WTC11 (cell line): ENCODE data around the gene ZCCHC14. TPM values are rescaled to one million over a fixed set of nuclear protein-coding genes. Genes with fewer than 3 reads are reported as not detected.

Experiments used
- ATAC-seq: fragments of 200-7000 bp; cut with Tn5 transposase; 2 replicates; pipeline ENCODE4 v1.10.0; 2021; ENCODE audit warnings: mild to moderate bottlenecking, moderate library complexity
- CTCF ChIA-PET: fragments of 300-600 bp; sonication (Branson Sonifier 250); formaldehyde crosslinking; loops from one replicate; lab custom pipeline; 2021; ENCODE audit warnings: antibody characterized with exemption; lab: Charles Lee
- POLR2A ChIA-PET: fragments of 350-600 bp; sonication (Branson Sonifier 250); formaldehyde crosslinking; loops from one replicate; lab custom pipeline; 2021; ENCODE audit warnings: antibody characterized with exemption; lab: Charles Lee
- DNase-seq: peaks from one replicate; pipeline ENCODE4 v3.0.0; 2021; ENCODE audit warnings: low spot score
- H3K27ac Mint-ChIP-seq: 2 replicates; pipeline ENCODE4 v1.8.0; 2021; ENCODE audit warnings: mixed read lengths
- H3K27me3 Mint-ChIP-seq: 2 replicates; pipeline ENCODE4 v1.8.0; 2021; ENCODE audit warnings: low read depth, mild to moderate bottlenecking, moderate library complexity, mixed read lengths
- H3K36me3 Mint-ChIP-seq: 2 replicates; pipeline ENCODE4 v1.8.0; 2021; ENCODE audit warnings: mixed read lengths
- H3K4me1 Mint-ChIP-seq: 2 replicates; pipeline ENCODE4 v1.8.0; 2022; ENCODE audit warnings: mixed read lengths
- H3K4me3 Mint-ChIP-seq: 2 replicates; pipeline ENCODE4 v1.8.0; 2021; ENCODE audit warnings: mild to moderate bottlenecking, moderate library complexity, mixed read lengths
- H3K9me3 Mint-ChIP-seq: 2 replicates; pipeline ENCODE4 v1.8.0; 2021; ENCODE audit warnings: mixed read lengths
- ESRRA ChIP-seq: sonication (generic); formaldehyde crosslinking; IDR thresholded peaks from 2 replicates; pipeline ENCODE4 v1.8.1; 2022; ENCODE audit warnings: mild to moderate bottlenecking, missing genetic modification reagents, borderline replicate concordance
- FOXK1 ChIP-seq: sonication (generic); formaldehyde crosslinking; IDR thresholded peaks from 2 replicates; pipeline ENCODE4 v1.8.0; 2022; ENCODE audit warnings: mild to moderate bottlenecking, moderate library complexity, missing genetic modification reagents
- GRHL2 ChIP-seq: fragments of 250-450 bp; sonication (Bioruptor Pico); IDR thresholded peaks from 2 replicates; pipeline ENCODE4 v1.8.0; 2022; ENCODE audit warnings: mild to moderate bottlenecking, moderate library complexity; ENCODE audit not compliant: insufficient replicate concordance, severe bottlenecking
- NFE2L1 ChIP-seq: sonication (generic); formaldehyde crosslinking; IDR thresholded peaks from 2 replicates; pipeline ENCODE4 v1.8.1; 2023; ENCODE audit warnings: missing genetic modification reagents
- NR1H2 ChIP-seq: sonication (generic); formaldehyde crosslinking; IDR thresholded peaks from 2 replicates; pipeline ENCODE4 v1.9.0; 2021; ENCODE audit warnings: mild to moderate bottlenecking, moderate library complexity, missing genetic modification reagents
- NR3C1 ChIP-seq: sonication (generic); formaldehyde crosslinking; conservative IDR thresholded peaks from 2 replicates; pipeline ENCODE4 v1.8.1; 2023; ENCODE audit warnings: low read depth, mild to moderate bottlenecking, missing genetic modification reagents
- SMAD3 ChIP-seq: sonication (generic); formaldehyde crosslinking; IDR thresholded peaks from 2 replicates; pipeline ENCODE4 v1.8.0; 2022; ENCODE audit warnings: missing genetic modification reagents, mild to moderate bottlenecking, borderline replicate concordance
- SOX15 ChIP-seq: fragments of 250-450 bp; sonication (Bioruptor Pico); IDR thresholded peaks from 2 replicates; pipeline ENCODE4 v1.9.0; 2021; ENCODE audit warnings: mild to moderate bottlenecking
- TEAD1 ChIP-seq: sonication (generic); formaldehyde crosslinking; IDR thresholded peaks from 2 replicates; pipeline ENCODE4 v1.8.0; 2022; ENCODE audit warnings: mild to moderate bottlenecking, missing genetic modification reagents
- ZNF396 ChIP-seq: fragments of 250-450 bp; sonication (Bioruptor Pico); IDR thresholded peaks from 2 replicates; pipeline ENCODE4 v1.8.0; 2021; ENCODE audit warnings: mild to moderate bottlenecking, moderate library complexity, borderline replicate concordance
- ZNF416 ChIP-seq: fragments of 250-450 bp; sonication (Bioruptor Pico); IDR thresholded peaks from 2 replicates; pipeline ENCODE4 v1.9.0; 2021; ENCODE audit warnings: mild to moderate bottlenecking, inconsistent platforms
- total RNA-seq: library from RNA; stranded (reverse); gene quantifications from 3 replicates; pipeline ENCODE4 v1.2.3, GENCODE V29; 2021
- TF ChIP-seq, protein P1 (sequence below): fragments of 250-450 bp; sonication (Bioruptor Pico); IDR thresholded peaks from 2 replicates; pipeline ENCODE4 v1.9.0; 2021; ENCODE audit warnings: mild to moderate bottlenecking, borderline replicate concordance
- TF ChIP-seq, protein P2 (sequence below): sonication (generic); formaldehyde crosslinking; IDR thresholded peaks from 2 replicates; pipeline ENCODE4 v1.8.1; 2023; ENCODE audit warnings: mild to moderate bottlenecking, moderate library complexity, missing genetic modification reagents
- TF ChIP-seq, protein P3 (sequence below): sonication (generic); formaldehyde crosslinking; IDR thresholded peaks from 2 replicates; pipeline ENCODE4 v1.8.0; 2023; ENCODE audit warnings: mild to moderate bottlenecking, missing genetic modification reagents
- TF ChIP-seq, protein P4 (sequence below): sonication (generic); formaldehyde crosslinking; IDR thresholded peaks from 2 replicates; pipeline ENCODE4 v1.8.1; 2023; ENCODE audit warnings: mild to moderate bottlenecking, missing genetic modification reagents
- TF ChIP-seq, protein P5 (sequence below): sonication (generic); formaldehyde crosslinking; conservative IDR thresholded peaks from 2 replicates; pipeline ENCODE4 v1.8.1; 2022; ENCODE audit warnings: mild to moderate bottlenecking, missing genetic modification reagents

Gene ZCCHC14
- total RNA-seq, 1 experiment from 2014 or later: 33.8 TPM

DNA sequence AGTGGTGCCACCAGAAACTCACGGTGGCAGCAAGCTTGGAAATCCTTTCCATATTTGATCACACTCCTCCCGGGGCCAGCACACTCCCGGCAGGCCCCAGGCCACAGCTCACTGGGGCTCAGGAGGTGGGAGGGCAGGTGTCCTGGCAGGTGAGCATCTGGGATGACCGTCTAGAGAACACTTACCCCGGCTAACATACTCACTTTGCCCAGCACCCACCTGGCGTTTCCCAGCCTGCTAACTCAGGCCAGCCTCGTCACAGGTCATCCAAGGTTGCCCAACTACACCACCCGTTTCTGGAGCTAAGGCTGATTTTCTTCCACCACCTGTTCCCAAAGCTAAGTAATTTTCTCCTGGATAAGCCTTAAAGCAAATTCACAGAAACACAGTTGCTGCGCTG lies 134.1 kb downstream of the ZCCHC14 start:
- POLR2A ChIA-PET: no interaction called here
- no peak for ATAC-seq
- no peak overlapping the region for H3K4me3 Mint-ChIP-seq

DNA sequence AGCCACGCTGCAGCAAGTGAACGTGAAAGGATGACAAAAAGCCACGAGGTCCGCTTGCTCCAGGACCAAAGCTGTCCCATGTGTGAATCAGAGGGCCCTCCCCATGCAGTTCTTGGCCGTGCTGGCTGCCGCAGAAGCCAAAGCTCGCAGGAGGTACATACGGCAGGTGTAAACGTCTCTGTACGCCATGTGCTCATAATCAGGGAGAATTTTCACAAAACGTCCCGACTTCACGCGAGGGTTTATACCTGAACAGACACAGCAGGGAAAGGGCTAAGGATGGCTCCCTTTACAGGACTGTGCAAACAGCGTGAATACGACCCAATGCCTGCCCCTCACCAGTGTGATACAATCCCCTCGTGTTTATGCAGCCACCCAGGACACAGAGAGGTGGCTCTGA lies 134.6 kb downstream of the ZCCHC14 start:
- Mint-ChIP-seq H3K27ac (0 out of 2 replicates have a peak overlapping the region, but pooled peaks have one; percentile 29), H3K27me3 (no peaks in the 10 kb centered on the region)
- POLR2A ChIA-PET: no interaction called here
- TF ChIP-seq GRHL2 (no peak), NR1H2 (no peak), TEAD1 (CRISPR knock-in tag) (no peak)
- TF ChIP-seq, protein P1, sequence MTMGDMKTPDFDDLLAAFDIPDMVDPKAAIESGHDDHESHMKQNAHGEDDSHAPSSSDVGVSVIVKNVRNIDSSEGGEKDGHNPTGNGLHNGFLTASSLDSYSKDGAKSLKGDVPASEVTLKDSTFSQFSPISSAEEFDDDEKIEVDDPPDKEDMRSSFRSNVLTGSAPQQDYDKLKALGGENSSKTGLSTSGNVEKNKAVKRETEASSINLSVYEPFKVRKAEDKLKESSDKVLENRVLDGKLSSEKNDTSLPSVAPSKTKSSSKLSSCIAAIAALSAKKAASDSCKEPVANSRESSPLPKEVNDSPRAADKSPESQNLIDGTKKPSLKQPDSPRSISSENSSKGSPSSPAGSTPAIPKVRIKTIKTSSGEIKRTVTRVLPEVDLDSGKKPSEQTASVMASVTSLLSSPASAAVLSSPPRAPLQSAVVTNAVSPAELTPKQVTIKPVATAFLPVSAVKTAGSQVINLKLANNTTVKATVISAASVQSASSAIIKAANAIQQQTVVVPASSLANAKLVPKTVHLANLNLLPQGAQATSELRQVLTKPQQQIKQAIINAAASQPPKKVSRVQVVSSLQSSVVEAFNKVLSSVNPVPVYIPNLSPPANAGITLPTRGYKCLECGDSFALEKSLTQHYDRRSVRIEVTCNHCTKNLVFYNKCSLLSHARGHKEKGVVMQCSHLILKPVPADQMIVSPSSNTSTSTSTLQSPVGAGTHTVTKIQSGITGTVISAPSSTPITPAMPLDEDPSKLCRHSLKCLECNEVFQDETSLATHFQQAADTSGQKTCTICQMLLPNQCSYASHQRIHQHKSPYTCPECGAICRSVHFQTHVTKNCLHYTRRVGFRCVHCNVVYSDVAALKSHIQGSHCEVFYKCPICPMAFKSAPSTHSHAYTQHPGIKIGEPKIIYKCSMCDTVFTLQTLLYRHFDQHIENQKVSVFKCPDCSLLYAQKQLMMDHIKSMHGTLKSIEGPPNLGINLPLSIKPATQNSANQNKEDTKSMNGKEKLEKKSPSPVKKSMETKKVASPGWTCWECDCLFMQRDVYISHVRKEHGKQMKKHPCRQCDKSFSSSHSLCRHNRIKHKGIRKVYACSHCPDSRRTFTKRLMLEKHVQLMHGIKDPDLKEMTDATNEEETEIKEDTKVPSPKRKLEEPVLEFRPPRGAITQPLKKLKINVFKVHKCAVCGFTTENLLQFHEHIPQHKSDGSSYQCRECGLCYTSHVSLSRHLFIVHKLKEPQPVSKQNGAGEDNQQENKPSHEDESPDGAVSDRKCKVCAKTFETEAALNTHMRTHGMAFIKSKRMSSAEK: no peak
- TF ChIP-seq, protein P2, sequence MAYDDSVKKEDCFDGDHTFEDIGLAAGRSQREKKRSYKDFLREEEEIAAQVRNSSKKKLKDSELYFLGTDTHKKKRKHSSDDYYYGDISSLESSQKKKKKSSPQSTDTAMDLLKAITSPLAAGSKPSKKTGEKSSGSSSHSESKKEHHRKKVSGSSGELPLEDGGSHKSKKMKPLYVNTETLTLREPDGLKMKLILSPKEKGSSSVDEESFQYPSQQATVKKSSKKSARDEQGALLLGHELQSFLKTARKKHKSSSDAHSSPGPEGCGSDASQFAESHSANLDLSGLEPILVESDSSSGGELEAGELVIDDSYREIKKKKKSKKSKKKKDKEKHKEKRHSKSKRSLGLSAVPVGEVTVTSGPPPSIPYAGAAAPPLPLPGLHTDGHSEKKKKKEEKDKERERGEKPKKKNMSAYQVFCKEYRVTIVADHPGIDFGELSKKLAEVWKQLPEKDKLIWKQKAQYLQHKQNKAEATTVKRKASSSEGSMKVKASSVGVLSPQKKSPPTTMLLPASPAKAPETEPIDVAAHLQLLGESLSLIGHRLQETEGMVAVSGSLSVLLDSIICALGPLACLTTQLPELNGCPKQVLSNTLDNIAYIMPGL (CRISPR knock-in tag): no peak
- TF ChIP-seq, protein P3, sequence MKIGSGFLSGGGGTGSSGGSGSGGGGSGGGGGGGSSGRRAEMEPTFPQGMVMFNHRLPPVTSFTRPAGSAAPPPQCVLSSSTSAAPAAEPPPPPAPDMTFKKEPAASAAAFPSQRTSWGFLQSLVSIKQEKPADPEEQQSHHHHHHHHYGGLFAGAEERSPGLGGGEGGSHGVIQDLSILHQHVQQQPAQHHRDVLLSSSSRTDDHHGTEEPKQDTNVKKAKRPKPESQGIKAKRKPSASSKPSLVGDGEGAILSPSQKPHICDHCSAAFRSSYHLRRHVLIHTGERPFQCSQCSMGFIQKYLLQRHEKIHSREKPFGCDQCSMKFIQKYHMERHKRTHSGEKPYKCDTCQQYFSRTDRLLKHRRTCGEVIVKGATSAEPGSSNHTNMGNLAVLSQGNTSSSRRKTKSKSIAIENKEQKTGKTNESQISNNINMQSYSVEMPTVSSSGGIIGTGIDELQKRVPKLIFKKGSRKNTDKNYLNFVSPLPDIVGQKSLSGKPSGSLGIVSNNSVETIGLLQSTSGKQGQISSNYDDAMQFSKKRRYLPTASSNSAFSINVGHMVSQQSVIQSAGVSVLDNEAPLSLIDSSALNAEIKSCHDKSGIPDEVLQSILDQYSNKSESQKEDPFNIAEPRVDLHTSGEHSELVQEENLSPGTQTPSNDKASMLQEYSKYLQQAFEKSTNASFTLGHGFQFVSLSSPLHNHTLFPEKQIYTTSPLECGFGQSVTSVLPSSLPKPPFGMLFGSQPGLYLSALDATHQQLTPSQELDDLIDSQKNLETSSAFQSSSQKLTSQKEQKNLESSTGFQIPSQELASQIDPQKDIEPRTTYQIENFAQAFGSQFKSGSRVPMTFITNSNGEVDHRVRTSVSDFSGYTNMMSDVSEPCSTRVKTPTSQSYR: no peak
- TF ChIP-seq, protein P4, sequence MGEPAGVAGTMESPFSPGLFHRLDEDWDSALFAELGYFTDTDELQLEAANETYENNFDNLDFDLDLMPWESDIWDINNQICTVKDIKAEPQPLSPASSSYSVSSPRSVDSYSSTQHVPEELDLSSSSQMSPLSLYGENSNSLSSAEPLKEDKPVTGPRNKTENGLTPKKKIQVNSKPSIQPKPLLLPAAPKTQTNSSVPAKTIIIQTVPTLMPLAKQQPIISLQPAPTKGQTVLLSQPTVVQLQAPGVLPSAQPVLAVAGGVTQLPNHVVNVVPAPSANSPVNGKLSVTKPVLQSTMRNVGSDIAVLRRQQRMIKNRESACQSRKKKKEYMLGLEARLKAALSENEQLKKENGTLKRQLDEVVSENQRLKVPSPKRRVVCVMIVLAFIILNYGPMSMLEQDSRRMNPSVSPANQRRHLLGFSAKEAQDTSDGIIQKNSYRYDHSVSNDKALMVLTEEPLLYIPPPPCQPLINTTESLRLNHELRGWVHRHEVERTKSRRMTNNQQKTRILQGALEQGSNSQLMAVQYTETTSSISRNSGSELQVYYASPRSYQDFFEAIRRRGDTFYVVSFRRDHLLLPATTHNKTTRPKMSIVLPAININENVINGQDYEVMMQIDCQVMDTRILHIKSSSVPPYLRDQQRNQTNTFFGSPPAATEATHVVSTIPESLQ (CRISPR knock-in tag): no peak

More for the DNA sequence above, 134.1 kb downstream of the ZCCHC14 start:
- TF ChIP-seq SOX15 (CRISPR knock-in tag) (no peak), ZNF416 (CRISPR knock-in tag) (no peak), ESRRA (CRISPR knock-in tag) (no peak), ZNF396 (CRISPR knock-in tag) (no peak), NFE2L1 (CRISPR knock-in tag) (no peak), FOXK1 (no peak), SMAD3 (no peak), NR3C1 (CRISPR knock-in tag) (no peak)
- TF ChIP-seq, protein P5, sequence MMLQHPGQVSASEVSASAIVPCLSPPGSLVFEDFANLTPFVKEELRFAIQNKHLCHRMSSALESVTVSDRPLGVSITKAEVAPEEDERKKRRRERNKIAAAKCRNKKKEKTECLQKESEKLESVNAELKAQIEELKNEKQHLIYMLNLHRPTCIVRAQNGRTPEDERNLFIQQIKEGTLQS (CRISPR knock-in tag): no peak
- TF ChIP-seq, protein P1: no peak
- TF ChIP-seq, protein P4 (CRISPR knock-in tag): no peak
- H3K4me1 Mint-ChIP-seq: no peaks in the 10 kb centered on the region
- no peak for DNase-seq
- H3K27ac Mint-ChIP-seq: no peak overlapping the region
- peaks cover 15% of the 10 kb centered on the region for H3K36me3 Mint-ChIP-seq
- CTCF ChIA-PET: no interaction called here
- H3K27me3 Mint-ChIP-seq: no peaks in the 10 kb centered on the region
- H3K9me3 Mint-ChIP-seq: no peaks in the 10 kb centered on the region

More for the DNA sequence above, 134.6 kb downstream of the ZCCHC14 start:
- DNase-seq (no peak), ATAC-seq (no peak)
- no peaks in the 10 kb centered on the region for H3K9me3 Mint-ChIP-seq
- CTCF ChIA-PET: no interaction called here
- peaks cover 15% of the 10 kb centered on the region for H3K36me3 Mint-ChIP-seq
- no peak overlapping the region for H3K4me3 Mint-ChIP-seq
- H3K4me1 Mint-ChIP-seq: no peaks in the 10 kb centered on the region
